Activated effector memory CD4-positive, alpha-beta T cell treated with anti-CD3 and anti-CD28 coated beads, Interleukin-2, amount 50 U/mL, for 16 hours (primary cell): ENCODE measurements around the gene CINP.
A peak's percentile ranks its signal among the peaks of the same experiment; 100 is the strongest.

Source experiments
- DNase-seq: peaks from one replicate; pipeline ENCODE4 v3.0.0-alpha.2; 2020

Gene CINP

DNA sequence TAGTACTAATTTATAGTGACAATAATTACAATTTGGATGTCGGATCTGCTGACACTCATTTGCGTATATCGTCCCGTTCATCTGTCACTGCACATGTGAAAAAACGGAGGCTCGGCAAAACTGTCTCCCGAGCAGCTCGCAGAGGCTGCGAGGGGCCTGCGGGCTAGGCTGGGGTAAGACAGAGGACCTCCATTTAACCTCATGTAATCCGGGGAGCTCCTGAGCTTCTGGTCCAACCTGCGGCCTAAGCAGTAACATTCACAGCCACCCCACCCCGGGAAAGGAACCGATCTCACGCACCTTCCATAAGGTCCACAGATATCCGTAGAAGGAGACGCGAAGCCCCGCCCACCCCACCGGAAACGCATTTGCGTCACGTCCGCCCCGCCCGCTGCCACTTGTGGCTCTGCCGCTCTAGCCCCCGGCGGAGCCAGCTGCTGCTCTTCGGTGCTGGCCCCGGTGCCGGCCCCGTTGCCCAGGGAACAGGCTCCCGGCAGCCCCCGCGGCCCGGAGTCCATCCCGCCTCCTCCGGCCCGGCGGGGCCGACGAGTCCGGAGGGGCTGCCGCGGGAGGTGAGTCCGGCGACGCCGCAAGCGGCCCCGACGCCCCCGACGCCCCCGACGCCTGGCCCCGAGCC, at the start of gene CINP, which contains the start of gene TECPR2:
Gene CINP, minus strand, starts transcription at position 346 of the 637 bp plus-strand sequence. Its CDS starts 39 bp downstream, at position 307.
Gene TECPR2, plus strand, starts transcription at position 397 of the 637 bp plus-strand sequence. CDS start 13,781 bp downstream, outside the sequence.
- DNase-seq = peak; percentile 98

DNA sequence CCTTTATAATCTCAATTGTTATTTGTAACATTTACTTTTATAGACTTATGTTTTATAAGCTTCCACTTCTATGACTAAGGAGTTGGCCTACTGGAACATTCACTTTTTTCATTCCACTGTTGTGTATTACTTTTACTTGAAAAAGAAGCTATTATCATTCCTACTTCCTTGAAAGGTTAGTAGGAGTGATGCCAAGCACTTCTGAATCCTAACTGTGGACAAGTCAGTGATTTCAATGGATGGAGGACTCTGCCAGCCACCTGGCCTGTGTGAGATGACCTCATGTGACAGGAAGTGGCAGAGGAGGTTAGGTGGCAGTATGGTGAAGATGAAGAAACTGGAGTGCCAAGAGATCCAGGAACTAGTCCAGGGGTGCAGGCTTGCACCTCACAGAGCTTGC, 46.0 kb upstream of the CINP start:
- DNase-seq = no peak

DNA sequence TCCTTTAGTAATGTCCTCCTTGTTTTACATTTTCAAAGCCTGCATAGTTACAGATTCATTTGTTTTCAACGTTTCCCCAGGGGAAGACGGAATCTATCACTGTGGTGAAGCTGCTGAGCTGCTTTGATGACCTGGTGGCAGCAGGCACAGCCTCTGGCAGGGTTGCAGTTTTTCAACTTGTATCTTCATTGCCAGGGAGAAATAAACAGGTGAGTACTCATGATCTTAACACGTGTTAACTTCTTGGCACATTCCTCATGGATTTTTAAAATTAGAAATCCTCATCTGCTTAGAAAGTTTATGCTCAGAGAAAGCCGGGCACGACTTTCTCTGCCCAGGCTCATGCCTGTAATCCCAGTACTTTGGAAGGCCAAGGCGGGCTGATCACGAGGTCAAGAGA, 44.6 kb upstream of the CINP start:
- DNase-seq = no peak

DNA sequence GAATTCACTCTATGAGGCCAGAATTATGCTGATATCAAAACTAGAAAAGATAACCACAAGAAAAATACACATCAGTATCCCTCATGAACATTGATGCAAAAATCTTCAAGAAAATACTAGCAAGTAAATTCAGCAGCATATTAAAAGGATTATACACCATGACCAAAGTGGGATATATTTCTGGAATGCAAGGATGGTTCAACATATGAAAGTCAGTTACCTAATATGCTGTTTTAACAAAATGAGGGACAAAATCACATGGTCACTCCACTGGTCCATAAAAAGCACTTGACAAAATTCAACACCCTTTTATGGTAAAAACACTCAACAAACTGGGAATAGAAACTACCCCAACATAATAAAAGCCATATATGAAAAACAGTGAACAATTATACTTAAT, 40.3 kb upstream of the CINP start:
- no peak for DNase-seq

DNA sequence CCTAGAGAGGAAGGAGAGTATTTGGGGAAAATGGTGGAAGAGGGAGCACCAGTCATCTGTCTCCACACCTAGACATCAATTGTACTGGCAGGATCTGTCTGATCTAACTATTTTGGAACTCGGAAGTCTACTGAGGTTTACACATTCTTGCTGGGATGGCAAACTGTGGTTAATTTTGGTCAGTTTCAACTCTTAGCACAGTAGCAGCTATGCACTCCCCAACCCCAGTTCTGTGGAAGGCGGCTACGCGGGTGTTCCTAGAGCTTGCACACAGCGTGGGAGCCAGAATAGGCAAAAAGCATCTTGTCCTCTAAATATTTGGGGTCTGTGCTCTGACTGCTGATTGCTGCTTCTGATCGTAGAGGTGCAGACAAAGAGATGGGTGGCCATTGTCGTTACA, 33.8 kb upstream of the CINP start:
- DNase-seq = no peak

DNA sequence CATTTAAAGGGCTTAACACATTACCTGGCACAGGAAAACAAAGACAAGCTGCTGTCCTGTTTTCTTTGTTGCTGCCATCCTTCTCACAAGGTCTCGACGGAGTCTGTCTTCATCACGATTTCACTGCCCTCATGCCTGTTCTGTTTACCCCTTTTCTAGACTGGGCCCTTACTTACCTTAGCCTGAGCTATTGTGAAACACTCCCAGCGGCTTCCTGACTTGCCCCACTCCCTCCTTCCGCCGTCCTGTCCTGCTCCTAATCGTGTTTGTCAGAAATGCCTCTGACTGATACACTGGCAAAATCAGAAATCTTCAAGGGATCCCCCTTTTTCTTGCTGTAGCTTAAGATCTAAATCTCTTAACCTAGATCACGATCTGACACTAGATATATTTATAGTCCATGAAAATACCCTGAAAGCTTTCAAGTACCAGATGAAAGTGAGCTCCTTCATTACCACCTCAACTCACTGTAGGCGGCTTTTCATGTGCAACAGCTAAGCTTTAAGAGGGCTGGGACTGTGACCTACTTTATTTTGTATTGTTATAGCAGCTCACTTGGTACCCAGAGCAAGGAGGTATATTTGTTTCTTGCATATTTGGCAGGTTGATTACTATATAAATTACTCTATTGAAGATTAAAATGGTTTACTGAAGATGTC, 32.2 kb upstream of the CINP start:
- no peak for DNase-seq

DNA sequence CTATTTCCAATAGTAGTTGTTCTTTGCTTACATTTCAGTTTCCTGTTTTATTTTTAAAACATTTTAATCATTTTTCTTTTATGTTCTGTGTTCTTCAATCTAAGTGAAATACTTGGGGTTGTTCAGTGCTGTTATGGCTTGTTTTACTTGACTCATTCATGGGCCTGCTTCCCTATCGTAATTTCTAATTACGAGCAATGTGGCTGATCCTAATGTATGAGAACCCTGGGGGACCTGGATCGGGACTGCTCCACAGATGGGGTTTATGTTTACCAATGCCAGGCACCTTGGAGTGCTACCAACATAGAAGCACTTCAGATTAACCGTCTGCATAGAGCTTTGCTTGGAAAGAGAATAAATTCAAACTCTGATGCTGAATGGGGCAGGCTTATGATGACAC, 29.8 kb upstream of the CINP start:
- DNase-seq = no peak

DNA sequence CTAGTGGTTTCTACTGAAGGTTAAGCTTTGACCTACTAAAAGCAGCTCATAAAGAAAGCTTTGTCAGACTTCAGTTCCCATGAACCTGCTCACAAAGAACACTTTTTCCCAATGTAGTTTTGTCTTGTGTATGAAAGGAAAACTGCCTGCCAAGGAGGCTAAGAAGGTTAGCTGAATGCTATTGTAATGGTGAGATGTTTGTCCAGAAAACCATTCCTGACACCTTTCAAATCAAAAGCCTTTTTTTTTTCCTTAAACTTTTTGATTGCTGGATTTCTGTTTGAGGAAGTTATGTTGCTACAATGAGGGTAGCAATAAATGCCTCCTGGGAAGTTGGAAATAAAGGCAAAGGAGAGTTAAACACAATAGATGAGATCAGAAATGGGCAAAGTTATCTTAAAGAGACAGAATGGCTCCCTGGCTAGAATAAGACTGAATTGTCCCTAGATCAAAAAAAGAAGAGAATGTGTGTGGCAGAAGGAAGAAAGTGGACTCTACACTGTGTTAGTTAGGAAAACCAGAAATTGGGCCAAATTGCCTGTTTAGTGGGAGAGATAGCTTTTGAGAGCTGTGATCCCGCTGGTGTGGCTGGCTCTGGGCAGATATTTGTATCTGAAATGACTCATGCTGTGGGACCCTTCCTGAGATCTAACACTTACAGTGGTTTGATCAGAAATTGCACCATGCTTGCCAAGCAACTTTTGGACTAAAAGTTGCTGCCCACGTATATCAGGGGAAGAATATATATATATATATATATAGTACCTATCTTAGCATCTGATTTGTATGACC, 27.6 kb upstream of the CINP start:
- DNase-seq = no peak

DNA sequence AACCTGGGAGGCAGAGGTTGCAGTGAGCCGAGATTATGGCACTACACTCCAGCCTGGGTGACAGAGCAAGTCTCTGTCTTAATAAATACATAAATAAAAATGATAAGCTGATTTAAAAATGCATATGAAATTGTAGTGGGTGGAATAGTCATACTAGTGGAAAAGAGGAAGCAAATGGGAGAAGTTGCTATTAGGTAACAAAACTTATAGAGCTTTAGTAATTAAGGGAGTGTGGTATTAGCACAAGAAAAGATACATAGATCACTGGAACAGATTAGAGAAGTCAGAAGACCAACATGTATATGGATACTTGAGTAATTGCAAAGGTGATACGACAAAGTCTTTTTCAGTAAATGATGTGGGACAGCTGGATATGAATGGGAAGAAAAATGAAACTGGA, 26.6 kb upstream of the CINP start:
- no peak for DNase-seq

DNA sequence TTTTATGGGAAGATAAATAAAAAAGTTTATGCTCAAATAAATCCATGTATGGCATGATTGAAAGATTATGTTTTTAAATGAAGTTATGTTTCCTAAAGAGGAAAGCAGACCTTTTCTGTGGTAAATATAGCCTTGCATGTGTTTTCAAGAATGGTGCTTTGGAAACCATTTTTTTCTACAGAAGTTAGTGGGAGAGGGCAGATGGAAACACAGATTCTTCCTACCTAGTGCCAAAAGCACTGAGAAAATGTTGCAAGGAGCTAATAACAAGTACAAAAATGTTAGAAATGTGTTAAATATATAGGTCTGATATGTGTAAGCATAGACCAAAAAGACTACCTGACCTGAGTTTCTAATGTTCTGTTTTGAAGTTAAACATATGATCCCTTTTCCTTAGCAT, 24.4 kb upstream of the CINP start:
- DNase-seq = no peak

DNA sequence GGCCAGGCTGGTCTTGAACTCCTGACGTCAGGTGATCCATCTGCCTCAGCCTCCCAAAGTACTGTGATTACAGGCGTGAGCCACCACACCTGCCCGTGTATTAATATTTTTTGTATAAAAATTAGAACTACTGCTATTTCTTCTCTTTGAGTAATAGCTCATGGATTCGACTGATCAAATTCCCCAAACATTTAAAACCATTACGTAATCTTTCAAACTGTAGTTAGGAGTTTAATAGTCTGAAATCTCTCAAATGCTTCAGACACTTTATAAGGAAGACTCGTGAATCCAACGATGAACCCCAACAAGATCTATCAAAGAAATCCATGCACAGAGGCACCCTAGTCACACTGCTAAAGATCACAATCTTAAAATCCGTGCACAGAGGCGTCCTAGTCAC, 16.1 kb upstream of the CINP start:
- no peak for DNase-seq

DNA sequence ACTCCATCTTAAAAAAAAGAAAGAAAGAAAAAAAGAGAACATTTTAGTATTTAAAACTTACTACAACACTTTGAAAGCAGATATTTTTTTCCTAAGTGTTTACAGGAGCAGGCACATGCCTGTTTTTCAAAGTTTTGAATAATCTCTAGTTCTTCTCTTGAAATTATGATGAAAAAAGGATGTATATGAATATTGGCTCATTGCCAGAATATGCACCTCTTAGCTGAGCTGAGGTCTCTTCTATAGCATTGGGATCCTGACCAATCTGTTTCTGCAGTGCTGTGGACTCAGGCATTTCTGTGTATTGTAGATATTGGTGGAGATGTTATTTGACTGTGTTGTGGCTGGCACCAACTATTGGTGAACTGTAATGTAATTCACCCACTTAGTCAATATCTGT, 15.0 kb upstream of the CINP start:
- DNase-seq = no peak

DNA sequence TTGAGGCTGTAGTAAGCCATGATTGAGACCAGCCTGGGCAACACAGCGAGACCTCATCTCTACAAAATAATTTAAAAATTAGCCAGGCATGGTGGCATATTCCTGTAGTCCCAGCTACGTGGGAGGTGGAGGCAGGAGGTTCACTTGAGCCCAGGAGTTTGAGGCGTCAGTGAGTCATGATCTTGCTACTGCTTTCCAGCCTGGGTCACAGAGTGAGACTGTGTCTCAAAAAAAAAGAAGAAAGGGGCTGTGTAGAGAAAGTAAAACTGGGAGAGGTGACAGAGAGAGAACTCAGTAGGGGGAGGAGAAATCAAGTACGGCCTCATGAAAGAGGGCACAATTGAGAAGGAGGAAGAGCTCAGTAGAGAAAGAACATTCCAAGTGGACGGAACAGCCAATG, 12.4 kb upstream of the CINP start:
- DNase-seq = no peak

DNA sequence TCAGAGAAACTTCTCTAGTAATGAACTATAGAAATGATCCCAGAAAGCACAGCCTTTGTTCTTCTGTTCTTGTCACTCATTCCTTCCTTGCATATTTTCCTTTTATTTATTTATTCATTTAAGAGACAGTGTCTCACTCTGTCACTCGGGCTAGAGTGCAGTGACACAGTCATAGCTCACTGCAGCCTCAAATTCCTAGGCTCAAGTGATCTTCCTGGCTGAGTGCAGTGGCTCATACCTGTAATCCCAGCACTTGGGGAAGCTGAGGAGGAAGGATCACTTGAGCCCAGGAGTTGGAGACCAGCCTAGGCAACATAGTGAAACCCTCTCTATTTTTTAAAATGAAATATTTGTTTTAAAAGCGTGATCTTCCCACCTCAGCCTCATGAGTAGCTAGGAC, 11.6 kb upstream of the CINP start:
- no peak for DNase-seq

DNA sequence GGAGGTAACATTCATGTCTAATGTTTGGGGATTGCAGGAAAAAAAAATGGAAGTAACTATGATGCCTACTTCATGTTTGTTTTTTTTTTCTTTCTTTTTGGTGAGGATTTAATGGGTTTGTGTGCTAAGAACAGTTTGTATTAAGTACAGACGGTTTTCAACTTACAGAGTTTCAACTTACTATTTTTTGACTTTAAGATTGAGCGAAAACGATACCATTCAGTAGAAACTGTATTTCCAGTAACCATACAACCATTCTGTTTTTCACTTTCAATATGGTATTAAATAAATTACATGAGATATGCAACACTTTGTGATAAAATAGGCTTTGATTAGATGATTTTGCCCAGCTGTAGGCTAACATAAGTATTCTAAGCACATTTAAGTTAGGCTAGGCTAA, 10.4 kb upstream of the CINP start:
- DNase-seq = no peak

DNA sequence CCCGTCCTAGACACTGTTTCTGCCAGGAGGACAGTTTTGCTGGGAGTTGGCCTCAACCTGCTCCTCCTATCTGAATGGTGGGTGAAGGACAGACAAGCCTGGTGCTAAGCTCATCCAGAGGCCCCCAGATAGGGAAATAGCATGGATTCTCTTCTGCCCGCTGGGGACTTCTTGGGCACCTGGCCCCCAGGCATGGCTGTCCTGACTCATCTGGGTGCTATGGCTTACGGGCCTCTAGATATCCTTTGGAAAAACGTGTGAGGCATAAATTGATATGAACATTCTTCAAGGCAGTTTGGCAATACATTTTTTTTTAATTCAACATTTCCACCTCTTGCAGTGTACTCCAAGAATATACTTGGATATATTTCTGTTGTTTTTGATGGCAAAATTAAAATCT, 8.7 kb upstream of the CINP start:
- no peak for DNase-seq

DNA sequence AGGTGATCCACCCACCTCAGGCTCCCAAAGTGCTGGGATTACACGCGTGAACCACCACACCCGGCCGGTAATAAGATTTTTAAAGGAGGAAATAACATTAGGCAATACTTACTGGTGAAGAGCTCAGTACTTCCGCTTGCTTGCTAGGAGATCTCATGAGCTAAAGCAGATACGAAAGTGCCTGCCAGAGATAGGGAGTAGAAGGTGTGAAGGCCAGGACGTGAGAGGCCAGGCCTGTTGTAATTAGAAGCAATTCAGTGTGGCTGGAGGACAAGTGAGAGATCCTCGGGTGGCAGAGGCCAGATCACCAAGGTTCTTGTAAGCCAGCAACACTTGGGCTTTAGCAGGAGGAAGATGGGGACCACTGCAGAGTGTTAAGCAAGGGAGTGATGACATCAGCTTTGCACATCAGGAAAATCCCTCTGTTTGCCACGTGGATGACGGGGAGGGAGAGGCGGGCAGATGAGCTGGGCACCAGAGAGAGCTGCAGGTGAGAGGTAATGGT, 7.7 kb upstream of the CINP start:
- DNase-seq = no peak

DNA sequence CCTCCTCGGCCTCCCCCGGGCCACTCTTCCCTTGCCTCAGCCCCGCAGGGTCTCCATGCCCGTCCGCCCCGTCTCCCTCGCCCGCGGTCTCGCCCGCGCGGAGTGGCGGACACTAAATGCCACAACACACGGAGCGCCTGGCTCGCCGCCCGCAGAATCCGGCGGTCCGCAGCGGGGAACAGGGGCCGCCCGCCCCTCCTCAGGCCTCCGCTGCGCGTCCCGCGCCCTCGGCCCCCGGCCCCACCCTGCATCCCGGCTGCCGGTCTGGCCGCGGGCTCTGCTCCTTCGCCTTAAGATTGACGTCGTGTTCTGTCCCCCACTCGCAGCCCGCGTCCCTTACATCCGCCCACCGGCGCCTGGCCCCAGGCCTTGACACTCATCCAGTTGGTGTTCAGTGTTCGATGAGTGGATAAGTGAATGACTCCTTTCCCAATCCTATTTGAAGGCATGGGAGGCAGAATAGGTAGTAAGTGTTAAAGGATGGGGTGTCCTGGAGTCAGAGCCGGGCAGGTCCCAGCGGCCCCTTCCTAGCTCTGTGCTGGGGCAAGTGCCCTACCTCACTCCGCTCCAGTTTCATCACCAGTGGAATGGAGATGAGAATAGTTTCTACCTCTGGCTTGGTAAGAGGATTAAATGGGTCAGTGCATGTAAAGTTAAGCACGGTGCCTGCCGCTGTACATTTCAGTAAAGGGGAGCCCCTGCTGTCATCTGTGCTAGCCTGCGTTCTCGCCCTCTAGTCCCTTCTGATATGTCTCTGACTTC, 673 bp upstream of the CINP start:
- no peak for DNase-seq

DNA sequence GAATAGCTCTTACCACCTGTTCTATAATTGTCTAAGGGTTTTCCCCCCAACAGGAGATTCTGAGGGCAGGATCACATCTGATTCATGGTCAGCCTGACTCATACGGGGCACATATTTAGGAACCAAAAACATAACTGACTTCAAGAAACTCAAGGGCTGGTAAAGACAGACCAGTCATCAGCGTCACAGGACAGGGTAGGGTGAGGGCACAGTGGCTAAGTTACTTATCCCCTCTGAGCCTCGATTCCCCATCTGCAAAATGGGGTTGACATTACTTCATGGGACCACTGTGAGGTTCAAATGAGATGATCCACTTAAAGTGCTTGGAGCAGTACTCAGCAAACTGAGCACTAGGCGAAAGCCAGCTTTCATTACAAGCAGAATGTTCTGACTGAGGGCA, 606 bp downstream of the CINP start:
- peak; percentile 78 for DNase-seq

DNA sequence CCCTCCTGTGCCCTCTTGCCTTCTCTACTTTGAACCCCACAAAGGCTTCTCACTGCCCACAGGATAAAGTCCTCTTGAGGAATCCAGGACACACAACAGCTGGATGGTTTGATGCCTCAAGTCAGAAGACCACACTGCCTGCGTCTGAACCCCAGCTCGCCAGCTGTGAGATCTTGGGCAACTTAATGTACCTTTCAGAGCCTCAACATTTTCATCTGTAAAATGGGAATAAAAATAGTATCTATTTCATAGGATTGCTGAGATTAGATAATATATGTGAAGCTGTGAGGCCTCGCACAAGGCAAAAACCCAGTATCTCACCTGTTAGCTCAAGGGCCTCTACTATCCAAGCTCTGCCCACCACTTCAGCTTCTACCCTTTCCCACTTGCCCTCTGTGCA, 2.3 kb downstream of the CINP start:
- no peak for DNase-seq

DNA sequence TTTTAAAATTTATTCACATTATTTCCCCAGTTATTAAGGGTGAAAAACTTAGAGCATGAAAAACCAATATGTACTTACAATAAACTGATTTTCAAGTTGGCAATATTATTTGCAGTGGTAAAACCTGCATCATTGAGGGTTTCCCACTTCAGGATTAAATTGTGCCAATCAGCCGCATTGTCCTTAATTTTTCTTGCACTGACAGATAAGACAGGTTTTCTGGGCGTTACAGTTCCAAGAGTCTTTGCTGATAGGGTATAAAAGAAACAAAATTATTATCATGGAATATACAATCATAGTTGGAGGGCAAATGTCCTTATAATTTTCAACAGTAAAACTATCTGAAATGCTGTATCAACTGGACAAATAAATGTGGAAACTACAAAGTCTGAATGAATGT, 3.3 kb downstream of the CINP start:
- no peak for DNase-seq

DNA sequence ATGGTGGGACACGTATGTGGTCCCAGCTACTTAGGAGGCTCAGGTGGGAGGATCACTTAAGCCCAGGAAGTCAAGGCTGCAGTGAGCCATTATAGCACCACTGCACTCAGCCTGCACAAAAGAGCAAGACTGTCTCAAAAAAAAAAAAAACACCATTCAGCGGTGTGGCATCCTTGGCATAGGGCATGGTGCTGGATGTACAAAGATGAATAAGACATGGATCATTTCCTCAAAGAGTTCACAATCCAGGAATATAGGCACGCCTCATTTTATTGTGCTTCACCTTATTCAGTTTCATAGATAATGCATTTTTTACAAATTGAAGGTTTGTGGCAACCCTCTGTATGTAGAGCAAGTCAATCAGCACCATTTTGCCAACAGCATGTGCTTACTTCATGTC, 6.4 kb downstream of the CINP start:
- DNase-seq = no peak

DNA sequence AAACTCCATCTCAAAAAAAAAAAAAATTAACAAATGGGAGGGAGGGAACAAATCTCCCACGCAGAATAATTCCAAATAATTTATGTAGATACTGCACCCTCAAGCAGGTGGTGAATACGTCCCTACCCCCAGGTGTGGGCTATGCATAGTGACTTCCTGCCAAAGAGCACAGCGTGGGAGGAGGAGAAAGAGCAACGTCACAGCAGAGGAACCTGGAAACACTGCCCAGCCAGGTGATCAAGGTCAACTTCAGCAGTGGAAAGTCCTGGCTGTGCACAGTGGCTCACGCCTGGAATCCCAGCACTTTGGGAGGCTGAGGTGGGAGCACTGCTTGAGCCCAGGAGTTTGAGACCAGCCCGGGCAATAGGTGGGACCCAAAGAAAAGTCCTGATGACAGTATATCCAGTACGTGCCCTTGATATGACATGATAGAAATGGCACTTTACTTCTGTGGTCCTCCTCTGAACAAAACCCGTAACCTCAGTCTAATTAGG, 9.5 kb downstream of the CINP start:
- no peak for DNase-seq
